ENCODE measurements around the gene ANO3. TPM values are rescaled to one million over a fixed set of nuclear protein-coding genes. Genes with fewer than 3 reads are reported as not detected.

The ANO3 gene
- total and polyA plus RNA-seq, 2 donors (not counting 1 experiment from before 2014, with no cell fraction given) = not detected

- Histone ChIP-seq H3K4me2 (replicated peaks; ENCODE audit: low read depth, low read length, poor library complexity, severe bottlenecking) (no peak overlapping the region), H3K4me3 (ENCODE audit: control extremely low read depth in 1 of 5, extremely low read depth in 1 of 5, insufficient read depth in 1 of 5, low read depth in 2 of 5, low read length in 4 of 5) (no peak overlapping the region), H3K36me3 (replicated peaks in 1 of 2; ENCODE audit: control extremely low read depth in 1 of 2, control insufficient read depth in 1 of 2, extremely low read depth in 1 of 2, insufficient read depth in 2 of 2, low read length in 1 of 2) (no peaks in the 10 kb centered on the region), H4K20me1 (ENCODE audit: control insufficient read depth, insufficient read depth, low read length, poor library complexity, severe bottlenecking) (no peaks in the 10 kb centered on the region), H3K27me3 (replicated peaks in 1 of 4; ENCODE audit: control extremely low read depth in 1 of 4, control insufficient read depth in 3 of 4, insufficient read depth in 4 of 4, low read length in 3 of 4) (no peaks in the 10 kb centered on the region), H3K9ac (ENCODE audit: low read length) (no peak overlapping the region), H3K4me1 (ENCODE audit: control insufficient read depth in 2 of 2, insufficient read depth in 2 of 2, low read length in 2 of 2) (no peaks in the 10 kb centered on the region), H3K9me3 (ENCODE audit: control extremely low read depth in 1 of 3, control insufficient read depth in 2 of 3, insufficient read depth in 1 of 3, low read length in 2 of 3) (no peaks in the 10 kb centered on the region), H3K79me2 (ENCODE audit: control insufficient read depth, insufficient read depth, low read length) (no peaks in the 10 kb centered on the region), H2AFZ (ENCODE audit: insufficient read depth, low read depth, low read length, poor library complexity, severe bottlenecking) (no peak overlapping the region), H3K27ac (ENCODE audit: low read length in 2 of 2) (no peak overlapping the region)
- intact Hi-C loops (cut with micrococcal nuclease) = no loop called here
- no peak overlapping the region for H3K27ac Mint-ChIP-seq
- ATAC-seq (ENCODE audit: low read depth) (no peak), DNase-seq (no peak)
- no peaks in the 10 kb centered on the region for H3K9me3 Mint-ChIP-seq (ENCODE audit: insufficient read depth)
- CTCF ChIA-PET = no interaction called here
- TF ChIP-seq EZH2 (IDR thresholded peaks at IDR 0.05; ENCODE audit: borderline replicate concordance, insufficient read depth, low read depth, low read length, poor library complexity, severe bottlenecking) = no peak
- TF ChIP-seq CTCF (IDR thresholded peaks at IDR 0.05) = no peak
- WGBS (ENCODE audit: insufficient coverage) = no CpG with 5 or more reads among the region's 1 CpG
- POLR2A ChIA-PET = no interaction called here
- no peak overlapping the region for H3K4me3 Mint-ChIP-seq
- H3K4me1 Mint-ChIP-seq = no peaks in the 10 kb centered on the region
- H3K27me3 Mint-ChIP-seq = peaks cover 4% of the 10 kb centered on the region
Observed at GRCh38 chr11:26322335-26323067, 9.4 kb upstream of the ANO3 start.

GRCh38 chr11:26323837-26324236 lies 8.1 kb upstream of the ANO3 start:
- H3K36me3 ChIP-seq (replicated peaks in 1 of 2; ENCODE audit: control extremely low read depth in 1 of 2, control insufficient read depth in 1 of 2, extremely low read depth in 1 of 2, insufficient read depth in 2 of 2, low read length in 1 of 2) = no peaks in the 10 kb centered on the region
- intact Hi-C loops (cut with micrococcal nuclease) = no loop called here
- H2AFZ ChIP-seq (ENCODE audit: insufficient read depth, low read depth, low read length, poor library complexity, severe bottlenecking) = no peak overlapping the region
- Mint-ChIP-seq H3K4me1 (no peaks in the 10 kb centered on the region), H3K27me3 (peaks cover 4% of the 10 kb centered on the region), H3K27ac (no peak overlapping the region), H3K4me3 (no peak overlapping the region), H3K9me3 (ENCODE audit: insufficient read depth) (no peaks in the 10 kb centered on the region)
- ChIA-PET CTCF (interaction anchor here (0.5 kb wide), 1 partner anchor 905 kb away, joined by 3 read pairs; no protein-coding TSS in a partner anchor), POLR2A (no interaction called here)
- ATAC-seq (ENCODE audit: low read depth) = no peak
- TF ChIP-seq CTCF (IDR thresholded peaks at IDR 0.05) = no peak
- TF ChIP-seq EZH2 (IDR thresholded peaks at IDR 0.05; ENCODE audit: borderline replicate concordance, insufficient read depth, low read depth, low read length, poor library complexity, severe bottlenecking) = no peak
- H3K27ac ChIP-seq (ENCODE audit: low read length in 2 of 2) = no peak overlapping the region
- H3K4me1 ChIP-seq (ENCODE audit: control insufficient read depth in 2 of 2, insufficient read depth in 2 of 2, low read length in 2 of 2) = no peaks in the 10 kb centered on the region
- H3K9ac ChIP-seq (ENCODE audit: low read length) = no peak overlapping the region
- no peak overlapping the region for H3K4me2 ChIP-seq (replicated peaks; ENCODE audit: low read depth, low read length, poor library complexity, severe bottlenecking)
- no peaks in the 10 kb centered on the region for H3K9me3 ChIP-seq (ENCODE audit: control extremely low read depth in 1 of 3, control insufficient read depth in 2 of 3, insufficient read depth in 1 of 3, low read length in 2 of 3)
- H4K20me1 ChIP-seq (ENCODE audit: control insufficient read depth, insufficient read depth, low read length, poor library complexity, severe bottlenecking) = no peaks in the 10 kb centered on the region
- no peaks in the 10 kb centered on the region for H3K79me2 ChIP-seq (ENCODE audit: control insufficient read depth, insufficient read depth, low read length)
- no peak for DNase-seq
- no peaks in the 10 kb centered on the region for H3K27me3 ChIP-seq (replicated peaks in 1 of 4; ENCODE audit: control extremely low read depth in 1 of 4, control insufficient read depth in 3 of 4, insufficient read depth in 4 of 4, low read length in 3 of 4)
- H3K4me3 ChIP-seq (ENCODE audit: control extremely low read depth in 1 of 5, extremely low read depth in 1 of 5, insufficient read depth in 1 of 5, low read depth in 2 of 5, low read length in 4 of 5) = no peak overlapping the region
